Gastrocnemius medialis (tissue), 4 donors: ENCODE data around the gene CEACAM19.

Source experiments
- CTCF ChIP-seq, 5 experiments: fragments of 450-650 bp in 3 of 5; fragments of 200-600 bp in 2 of 5; sonication (generic) in 2 of 5; IDR thresholded peaks in 4 of 5; conservative IDR thresholded peaks in 1 of 5; 1 replicate in 4 of 5; 2 replicates in 1 of 5; pipeline ENCODE4 v1.5.1; 2016 to 2019; ENCODE audit warnings: antibody characterized with exemption in 5 of 5, mild to moderate bottlenecking in 3 of 5, moderate library complexity in 3 of 5
- POLR2A ChIP-seq, 2 donors: fragments of 450-650 bp; IDR thresholded peaks; one replicate each; pipeline ENCODE4 v1.6.1; 2017; ENCODE audit warnings: antibody characterized with exemption in 2 of 2, mild to moderate bottlenecking in 2 of 2, moderate library complexity in 2 of 2

- TF ChIP-seq CTCF (IDR thresholded peaks at IDR 0.05 in 4 of 5, conservative IDR thresholded peaks at IDR 0.05 in 1 of 5) = no peak
- TF ChIP-seq POLR2A (IDR thresholded peaks at IDR 0.05) = no peak
Measured at GRCh38 chr19:44660081-44660480, 11.2 kb upstream of the CEACAM19 start.
